Measurements from ENCODE around the gene BBS5. TPM values are rescaled to one million over a fixed set of nuclear protein-coding genes. Genes with fewer than 3 reads are reported as not detected.
"Not testable (repeated sequence)": the region's sequence is repeated elsewhere in the genome, so short reads cannot be mapped to it uniquely, and the experiment has no call there.

The BBS5 gene
- total RNA-seq, 4 donors from 2014 or later, result 1.6 to 12.3 (median 3.2) TPM

DNA sequence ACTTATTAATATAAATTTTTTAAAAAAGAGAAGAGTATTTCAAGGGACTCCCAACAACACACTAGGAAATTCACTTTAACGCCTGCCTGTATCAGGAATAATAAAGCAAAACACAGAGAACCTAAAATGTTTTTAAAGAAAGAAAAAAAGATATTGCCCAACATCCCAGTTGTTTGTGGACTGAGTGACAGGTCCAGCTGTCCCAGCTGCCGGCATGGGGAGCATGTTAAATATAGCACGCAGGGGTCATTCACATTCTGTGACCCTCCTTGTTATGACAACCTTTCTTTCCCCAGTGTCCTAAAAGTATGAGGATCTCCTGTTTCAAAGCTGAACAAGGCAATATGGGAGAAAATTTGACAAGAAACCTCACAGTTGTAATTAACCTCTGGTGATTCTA is 34.6 kb downstream of the BBS5 start:
- intact Hi-C loops (cut with DNase I; ENCODE audit: low total_unique reads) (no loop called here), in situ Hi-C loops (cut with MboI; ENCODE audit: low pct_ligation_motif_present in 1 of 4, low pct_unique_long_range_greater_than_20kb in 1 of 4, low sequenced_read_pairs in 3 of 4) (no loop called here)
- H3K4me1 ChIP-seq, result no peaks in the 10 kb centered on the region
- H3K36me3 ChIP-seq, result no peaks in the 10 kb centered on the region
- H3K4me3 ChIP-seq, result no peak overlapping the region
- TF ChIP-seq POLR2A (IDR thresholded peaks at IDR 0.05), result no peak
- TF ChIP-seq, protein P1, sequence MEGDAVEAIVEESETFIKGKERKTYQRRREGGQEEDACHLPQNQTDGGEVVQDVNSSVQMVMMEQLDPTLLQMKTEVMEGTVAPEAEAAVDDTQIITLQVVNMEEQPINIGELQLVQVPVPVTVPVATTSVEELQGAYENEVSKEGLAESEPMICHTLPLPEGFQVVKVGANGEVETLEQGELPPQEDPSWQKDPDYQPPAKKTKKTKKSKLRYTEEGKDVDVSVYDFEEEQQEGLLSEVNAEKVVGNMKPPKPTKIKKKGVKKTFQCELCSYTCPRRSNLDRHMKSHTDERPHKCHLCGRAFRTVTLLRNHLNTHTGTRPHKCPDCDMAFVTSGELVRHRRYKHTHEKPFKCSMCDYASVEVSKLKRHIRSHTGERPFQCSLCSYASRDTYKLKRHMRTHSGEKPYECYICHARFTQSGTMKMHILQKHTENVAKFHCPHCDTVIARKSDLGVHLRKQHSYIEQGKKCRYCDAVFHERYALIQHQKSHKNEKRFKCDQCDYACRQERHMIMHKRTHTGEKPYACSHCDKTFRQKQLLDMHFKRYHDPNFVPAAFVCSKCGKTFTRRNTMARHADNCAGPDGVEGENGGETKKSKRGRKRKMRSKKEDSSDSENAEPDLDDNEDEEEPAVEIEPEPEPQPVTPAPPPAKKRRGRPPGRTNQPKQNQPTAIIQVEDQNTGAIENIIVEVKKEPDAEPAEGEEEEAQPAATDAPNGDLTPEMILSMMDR (IDR thresholded peaks at IDR 0.05), result no peak
- TF ChIP-seq POLR2AphosphoS5 (IDR thresholded peaks at IDR 0.05), result no peak
- no peak for TF ChIP-seq EP300 (IDR thresholded peaks at IDR 0.05; ENCODE audit: low read depth)
- DNase-seq, result no peak
- no peak overlapping the region for H3K27ac ChIP-seq
- H3K9me3 ChIP-seq, result no peaks in the 10 kb centered on the region
- no peaks in the 10 kb centered on the region for H3K27me3 ChIP-seq
- WGBS, 2 donors (ENCODE audit: low coverage in 1 of 2), result 78 to 89% methylated on average over 3 of the region's 3 CpGs

DNA sequence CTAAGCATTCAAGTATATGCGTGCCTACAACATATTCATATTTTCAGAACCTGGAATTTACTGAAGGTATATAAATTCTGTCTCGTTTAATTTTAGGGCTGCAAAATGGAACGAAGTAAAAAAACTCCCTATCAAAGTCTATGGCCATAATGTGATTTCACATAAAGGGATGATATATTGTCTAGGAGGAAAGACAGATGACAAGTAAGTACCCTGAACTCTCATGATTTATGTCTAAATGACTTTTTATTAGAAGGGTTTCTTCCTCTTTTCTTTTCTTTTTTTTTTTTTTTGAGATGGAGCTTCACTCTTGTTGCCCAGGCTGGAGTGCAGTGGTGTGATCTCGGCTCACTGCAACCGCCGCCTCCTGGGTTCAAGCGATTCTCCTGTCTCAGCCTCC is 35.5 kb downstream of the BBS5 start:
- 85 to 93% methylated on average over 2 to 7 of the region's 7 CpGs for WGBS, 2 donors (ENCODE audit: low coverage in 1 of 2)
- H3K4me1 ChIP-seq; intact Hi-C loops (cut with DNase I; ENCODE audit: low total_unique reads); DNase-seq; H3K4me3 ChIP-seq; H3K36me3 ChIP-seq; H3K27ac ChIP-seq; H3K27me3 ChIP-seq; in situ Hi-C loops (cut with MboI; ENCODE audit: low pct_ligation_motif_present in 1 of 4, low pct_unique_long_range_greater_than_20kb in 1 of 4, low sequenced_read_pairs in 3 of 4); H3K9me3 ChIP-seq: not testable (repeated sequence)

DNA sequence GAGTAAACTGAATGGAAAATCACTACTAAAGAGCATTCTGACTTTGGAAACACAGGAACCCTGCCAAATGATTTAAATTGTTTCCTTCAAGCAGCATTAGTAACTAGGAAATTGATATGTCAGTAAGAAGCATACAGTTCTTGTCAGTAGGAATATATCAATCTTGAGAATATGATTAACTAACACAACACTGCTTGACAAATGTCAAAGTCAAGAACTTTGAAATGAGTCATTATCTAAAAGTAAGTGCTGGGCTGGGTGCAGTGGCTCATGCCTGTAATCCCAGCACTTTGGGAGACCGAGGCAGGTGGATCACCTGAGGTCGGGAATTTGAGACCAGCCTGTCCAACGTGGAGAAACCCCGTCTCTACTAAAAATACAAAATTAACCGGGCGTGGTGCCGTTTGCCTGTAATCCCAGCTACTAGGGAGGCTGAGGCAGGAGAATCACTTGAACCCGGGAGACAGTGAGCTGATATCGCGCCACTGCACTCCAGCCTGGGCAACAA is 37.2 kb downstream of the BBS5 start:
- H3K27me3 ChIP-seq; H3K9me3 ChIP-seq; H3K27ac ChIP-seq; H3K4me1 ChIP-seq; H3K4me3 ChIP-seq; intact Hi-C loops (cut with DNase I; ENCODE audit: low total_unique reads); H3K36me3 ChIP-seq; DNase-seq; in situ Hi-C loops (cut with MboI; ENCODE audit: low pct_ligation_motif_present in 1 of 4, low pct_unique_long_range_greater_than_20kb in 1 of 4, low sequenced_read_pairs in 3 of 4): not testable (repeated sequence)
- WGBS, 2 donors (ENCODE audit: low coverage in 1 of 2), result 94% methylated on average over 10 of the region's 10 CpGs; no CpG with 5 or more reads in 1 of the 2 donors

DNA sequence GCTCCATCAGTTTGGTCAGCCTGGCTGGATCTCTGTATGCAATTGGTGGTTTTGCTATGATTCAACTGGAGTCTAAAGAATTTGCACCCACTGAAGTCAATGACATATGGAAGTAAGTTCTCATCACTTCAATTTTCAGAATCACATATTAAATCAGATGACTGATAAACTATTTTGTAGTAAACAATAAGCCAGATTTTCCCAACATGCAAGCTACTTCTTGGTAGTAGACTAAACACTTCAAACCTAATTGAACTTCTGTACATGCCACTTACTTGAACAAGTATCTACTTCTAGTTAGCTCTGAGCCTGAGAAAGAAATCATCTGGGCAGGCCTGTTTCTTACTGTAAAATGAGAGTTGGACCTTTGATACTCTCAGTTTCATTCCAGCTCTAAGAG is 41.6 kb downstream of the BBS5 start:
- TF ChIP-seq POLR2A (IDR thresholded peaks at IDR 0.05), result no peak
- TF ChIP-seq EP300 (IDR thresholded peaks at IDR 0.05; ENCODE audit: low read depth), result no peak
- no peak for TF ChIP-seq POLR2AphosphoS5 (IDR thresholded peaks at IDR 0.05)
- TF ChIP-seq, protein P1 (IDR thresholded peaks at IDR 0.05), result no peak
- Histone ChIP-seq H3K4me1 (no peaks in the 10 kb centered on the region), H3K9me3 (no peaks in the 10 kb centered on the region), H3K27ac (no peak overlapping the region), H3K4me3 (no peak overlapping the region), H3K27me3 (no peaks in the 10 kb centered on the region), H3K36me3 (no peaks in the 10 kb centered on the region)
- DNase-seq, result no peak
- in situ Hi-C loops (cut with MboI; ENCODE audit: low pct_ligation_motif_present in 1 of 4, low pct_unique_long_range_greater_than_20kb in 1 of 4, low sequenced_read_pairs in 3 of 4) (no loop called here), intact Hi-C loops (cut with DNase I; ENCODE audit: low total_unique reads) (no loop called here)

DNA sequence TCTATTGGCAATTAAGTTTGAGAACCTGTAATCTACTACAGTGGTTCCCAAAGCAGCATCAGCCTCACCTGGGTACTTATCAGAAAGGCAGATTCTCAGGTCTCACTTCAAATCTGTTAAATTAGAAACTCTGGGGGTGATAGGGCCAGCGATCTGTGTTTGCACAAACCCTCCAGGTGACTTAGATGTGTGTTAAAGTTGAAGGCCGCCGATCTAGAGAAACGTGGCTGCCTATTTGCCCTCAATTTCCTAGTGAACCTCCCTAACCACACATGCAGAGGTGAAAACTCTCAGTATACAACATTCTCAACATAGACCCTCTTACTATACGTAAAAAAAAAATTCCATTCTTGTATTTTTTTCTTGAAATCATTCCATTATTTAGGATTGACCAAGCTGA is 44.4 kb downstream of the BBS5 start:
- no peak for DNase-seq
- H3K4me1 ChIP-seq, result no peaks in the 10 kb centered on the region
- no peak for TF ChIP-seq POLR2A (IDR thresholded peaks at IDR 0.05)
- TF ChIP-seq EP300 (IDR thresholded peaks at IDR 0.05; ENCODE audit: low read depth), result no peak
- TF ChIP-seq POLR2AphosphoS5 (IDR thresholded peaks at IDR 0.05), result no peak
- TF ChIP-seq, protein P1 (IDR thresholded peaks at IDR 0.05), result no peak
- WGBS, 2 donors (ENCODE audit: low coverage in 1 of 2), result 62 to 77% methylated on average over 4 to 5 of the region's 5 CpGs
- intact Hi-C loops (cut with DNase I; ENCODE audit: low total_unique reads), result no loop called here
- no peaks in the 10 kb centered on the region for H3K27me3 ChIP-seq
- no peaks in the 10 kb centered on the region for H3K36me3 ChIP-seq
- no peak overlapping the region for H3K4me3 ChIP-seq
- in situ Hi-C loops (cut with MboI; ENCODE audit: low pct_ligation_motif_present in 1 of 4, low pct_unique_long_range_greater_than_20kb in 1 of 4, low sequenced_read_pairs in 3 of 4), result no loop called here
- H3K27ac ChIP-seq, result no peak overlapping the region
- H3K9me3 ChIP-seq, result no peaks in the 10 kb centered on the region

Measured in transverse colon (tissue), 4 donors.